GM12874 (cell line): ENCODE measurements around the gene NKAIN2.

Experiments used
- CTCF ChIP-seq: IDR thresholded peaks from 2 replicates; pipeline ENCODE4 v1.5.1; 2011; ENCODE audit warnings: low read depth, mild to moderate bottlenecking, control low read depth, low read length, moderate library complexity; ENCODE audit not compliant: insufficient read depth

The NKAIN2 gene

GRCh38 chr6:123994168-123994567, 190.5 kb downstream of the NKAIN2 start:
- no peak for TF ChIP-seq CTCF

- TF ChIP-seq CTCF: no peak
These were observed 191.4 kb downstream of the NKAIN2 start for GRCh38 chr6:123994891-123995635.

GRCh38 chr6:123997223-123997622, 193.6 kb downstream of the NKAIN2 start:
- no peak for TF ChIP-seq CTCF

- TF ChIP-seq CTCF: no peak
These were observed 198.9 kb downstream of the NKAIN2 start for GRCh38 chr6:124002377-124003081.

- no peak for TF ChIP-seq CTCF
These were observed 203.6 kb downstream of the NKAIN2 start for GRCh38 chr6:124007266-124007665.

- no peak for TF ChIP-seq CTCF
These were observed 204.6 kb downstream of the NKAIN2 start for GRCh38 chr6:124008000-124008987.

GRCh38 chr6:124008988-124009765, 205.5 kb downstream of the NKAIN2 start:
- TF ChIP-seq CTCF: no peak
